H1 (cell line): ENCODE results near the gene MAVS. TPM values are rescaled to one million over a fixed set of nuclear protein-coding genes. Genes with fewer than 3 reads are reported as not detected.

ENCODE experiments used
- KDM5A ChIP-seq: fragments of 200-600 bp; IDR thresholded peaks from 2 replicates; pipeline ENCODE4 v1.7.1; 2012; ENCODE audit warnings: mild to moderate bottlenecking, low read length, inconsistent platforms, mixed read lengths
- polyA plus RNA-seq, 7 experiments: library from polyadenylated mRNA; depleted of rRNA in 3 of 7; stranded (reverse) in 5 of 7; unstranded in 2 of 7; fragments of >200 nt in 5 of 7; fragments of 200-250 nt in 2 of 7; gene quantifications; 1 replicate in 5 of 7; 2 replicates in 1 of 7; 4 replicates in 1 of 7; pipeline versions ENCODE4 v1.2.1 to v1.2.3, GENCODE V29; 2011 to 2013; ENCODE audit warnings: missing spikeins in 2 of 7, mixed read lengths in 2 of 7
- total RNA-seq: library from RNA; stranded (reverse); fragmentation: NEBNext Ultra II Directional; extraction: Animal tissue kit (Norgen Biotek cat#: 25700); gene quantifications from 2 replicates; pipeline ENCODE4 v1.2.1, GENCODE V29; 2021

The MAVS gene
- total and polyA plus RNA-seq, 2 of the 8 experiments (the other 6 are each of a cell fraction or from before 2014, with no cell fraction given) = 9.9 to 24.3 TPM

DNA sequence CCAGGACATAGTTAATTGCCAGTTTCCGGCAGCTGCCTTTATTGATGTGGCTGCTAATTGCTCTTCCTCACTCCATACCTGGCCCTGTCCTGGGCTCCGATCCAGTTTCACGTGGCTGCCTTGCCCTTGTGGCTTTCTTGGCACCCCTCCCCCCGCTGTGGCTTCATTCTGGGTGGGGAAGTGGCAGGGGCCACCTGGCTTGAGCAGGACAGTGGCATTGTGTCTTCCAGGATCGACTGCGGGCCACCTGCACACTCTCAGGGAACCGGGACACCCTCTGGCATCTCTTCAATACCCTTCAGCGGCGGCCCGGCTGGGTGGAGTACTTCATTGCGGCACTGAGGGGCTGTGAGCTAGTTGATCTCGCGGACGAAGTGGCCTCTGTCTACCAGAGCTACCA is 10.8 kb downstream of the MAVS start (continued):
- TF ChIP-seq KDM5A = no peak
- TF ChIP-seq, all 59 proteins: peak for 0
